Hepatocyte (in vitro differentiated cells): ENCODE data around the gene CCDC152. TPM values are rescaled to one million over a fixed set of nuclear protein-coding genes. Genes with fewer than 3 reads are reported as not detected.

ENCODE experiments used
- DNase-seq: peaks from one replicate; pipeline ENCODE4 v3.0.0-alpha.2; 2016; ENCODE audit warnings: low spot score
- H2AFZ ChIP-seq: fragments of 200-600 bp; sonication (generic); 2 replicates; pipeline ENCODE4 v1.6.0; 2016; ENCODE audit warnings: antibody characterized with exemption, mild to moderate bottlenecking
- H3K27ac ChIP-seq: fragments of 200-600 bp; sonication (generic); 2 replicates; pipeline ENCODE4 v1.5.1; 2016; ENCODE audit warnings: mild to moderate bottlenecking
- H3K27me3 ChIP-seq: fragments of 200-600 bp; sonication (generic); 2 replicates; pipeline ENCODE4 v1.6.1; 2016
- H3K36me3 ChIP-seq: fragments of 200-600 bp; sonication (generic); replicated peaks from 2 replicates; pipeline ENCODE4 v1.5.1; 2016; ENCODE audit warnings: low read depth; ENCODE audit not compliant: insufficient read depth
- H3K4me1 ChIP-seq: fragments of 200-600 bp; sonication (generic); 2 replicates; pipeline ENCODE4 v1.5.1; 2016; ENCODE audit warnings: mild to moderate bottlenecking, moderate library complexity; ENCODE audit not compliant: insufficient read depth
- H3K4me2 ChIP-seq: fragments of 200-600 bp; sonication (generic); 2 replicates; pipeline ENCODE4 v1.6.0; 2016
- H3K4me3 ChIP-seq: fragments of 200-600 bp; sonication (generic); 2 replicates; pipeline ENCODE4 v1.5.1; 2016; ENCODE audit warnings: mild to moderate bottlenecking
- H3K79me2 ChIP-seq: fragments of 200-600 bp; sonication (generic); 2 replicates; pipeline ENCODE4 v1.6.0; 2017; ENCODE audit warnings: mild to moderate bottlenecking
- H3K9me2 ChIP-seq: fragments of 200-600 bp; sonication (generic); replicated peaks from 2 replicates; pipeline ENCODE4 v1.6.0; 2017; ENCODE audit warnings: mild to moderate bottlenecking; ENCODE audit not compliant: insufficient read depth
- H3K9me3 ChIP-seq: fragments of 200-600 bp; sonication (generic); 2 replicates; pipeline ENCODE4 v1.5.1; 2016; ENCODE audit warnings: low read depth, mild to moderate bottlenecking
- H4K20me1 ChIP-seq: fragments of 200-600 bp; sonication (generic); 2 replicates; pipeline ENCODE4 v1.6.0; 2016; ENCODE audit warnings: mild to moderate bottlenecking; ENCODE audit not compliant: insufficient read depth, poor library complexity, severe bottlenecking
- CTCF ChIP-seq: fragments of 200-600 bp; sonication (generic); IDR thresholded peaks from 2 replicates; pipeline ENCODE4 v1.5.1; 2016; ENCODE audit warnings: antibody characterized with exemption, mild to moderate bottlenecking; ENCODE audit not compliant: poor library complexity
- EZH2 ChIP-seq: fragments of 200-600 bp; sonication (generic); IDR thresholded peaks from 2 replicates; pipeline ENCODE4 v1.6.1; 2016; ENCODE audit warnings: antibody characterized with exemption, mild to moderate bottlenecking, borderline replicate concordance
- EZH2phosphoT487 ChIP-seq: fragments of 200-600 bp; sonication (generic); IDR thresholded peaks from one replicate; pipeline ENCODE4 v1.6.1; 2018; ENCODE audit warnings: antibody characterized with exemption, mild to moderate bottlenecking, low read depth, moderate library complexity; ENCODE audit not compliant: unreplicated experiment, severe bottlenecking
- WGBS: methylation state at CpG from one replicate; pipeline ENCODE4 v1.1.6; 2016; ENCODE audit warnings: low lambda C conversion rate; ENCODE audit errors: missing lambda C conversion rate; 5-methylcytosine and 5-hydroxymethylcytosine counted together
- polyA plus RNA-seq: library from polyadenylated mRNA; unstranded; fragments of >200 nt; fragmentation: Nextera tagmentation; extraction: Ambion mirVana; gene quantifications from 2 replicates; pipeline ENCODE4 v1.2.1, GENCODE V29; 2016
- total RNA-seq: library from RNA; depleted of rRNA; stranded (reverse); fragments of >200 nt; gene quantifications from 2 replicates; pipeline ENCODE4 v1.2.3, GENCODE V29; 2014

The CCDC152 gene
- total and polyA plus RNA-seq, 2 experiments from 2014 or later: 2.0 to 46.1 TPM

GRCh38 chr5:42807722-42808447 is 51.3 kb downstream of the CCDC152 start:
- H3K27ac ChIP-seq: peak overlapping the region; percentile 72
- H3K79me2 ChIP-seq: peaks cover 65% of the 10 kb centered on the region
- H3K4me2 ChIP-seq: peak overlapping the region; percentile 62
- H4K20me1 ChIP-seq: peaks cover 61% of the 10 kb centered on the region
- H3K4me3 ChIP-seq: peak overlapping the region; percentile 14
- DNase-seq: peak; percentile 46
- H3K9me3 ChIP-seq: no peaks in the 10 kb centered on the region
- TF ChIP-seq CTCF: no peak
- no peak for TF ChIP-seq EZH2phosphoT487
- no peak for TF ChIP-seq EZH2
- H3K36me3 ChIP-seq: peaks cover 4% of the 10 kb centered on the region
- no peaks in the 10 kb centered on the region for H3K9me2 ChIP-seq
- no peaks in the 10 kb centered on the region for H3K27me3 ChIP-seq
- WGBS: 54% methylated on average over 2 of the region's 2 CpGs
- no peak overlapping the region for H2AFZ ChIP-seq
- peaks cover 7% of the 10 kb centered on the region for H3K4me1 ChIP-seq

GRCh38 chr5:42808888-42809611 is 52.4 kb downstream of the CCDC152 start:
- no peak for TF ChIP-seq CTCF
- TF ChIP-seq EZH2phosphoT487: no peak
- TF ChIP-seq EZH2: no peak
- Histone ChIP-seq H3K4me3 (peak overlapping the region; percentile 51), H3K79me2 (peaks cover 65% of the 10 kb centered on the region), H3K27ac (peak overlapping the region; percentile 72), H3K36me3 (peaks cover 4% of the 10 kb centered on the region), H3K27me3 (no peaks in the 10 kb centered on the region), H4K20me1 (peaks cover 61% of the 10 kb centered on the region), H3K4me1 (peaks cover 13% of the 10 kb centered on the region), H3K4me2 (peak overlapping the region; percentile 62), H3K9me2 (no peaks in the 10 kb centered on the region), H3K9me3 (no peaks in the 10 kb centered on the region), H2AFZ (no peak overlapping the region)
- WGBS: 78% methylated on average over 4 of the region's 4 CpGs
- no peak for DNase-seq

- Histone ChIP-seq H3K79me2 (peaks cover 56% of the 10 kb centered on the region), H3K4me1 (peaks cover 13% of the 10 kb centered on the region), H3K4me3 (peak overlapping the region; percentile 51), H3K27ac (peak overlapping the region; percentile 72), H3K36me3 (peaks cover 3% of the 10 kb centered on the region), H3K27me3 (no peaks in the 10 kb centered on the region), H2AFZ (no peak overlapping the region), H4K20me1 (peaks cover 50% of the 10 kb centered on the region), H3K9me3 (no peaks in the 10 kb centered on the region), H3K9me2 (no peaks in the 10 kb centered on the region), H3K4me2 (peak overlapping the region; percentile 62)
- TF ChIP-seq EZH2phosphoT487: peak; percentile 59
- no peak for TF ChIP-seq EZH2
- TF ChIP-seq CTCF: no peak
- DNase-seq: no peak
- 77% methylated on average over 3 of the region's 3 CpGs for WGBS
Observed at GRCh38 chr5:42810834-42811590, 54.4 kb downstream of the CCDC152 start.
